GM19372 (cell line): ENCODE measurements around the gene FOXP1.

Experiments used
- ATAC-seq: cut with Tn5 transposase; IDR thresholded peaks from one replicate; pipeline ENCODE4 v1.9.1; 2021; ENCODE audit warnings: mild to moderate bottlenecking, low read depth, moderate library complexity; ENCODE audit not compliant: unreplicated experiment

Gene FOXP1

GRCh38 chr3:71388535-71389120, 194.9 kb downstream of the FOXP1 start:
- ATAC-seq, result no peak

- ATAC-seq, result no peak
These were observed 195.9 kb downstream of the FOXP1 start for GRCh38 chr3:71387586-71387985.

- no peak for ATAC-seq
These were observed 198.5 kb downstream of the FOXP1 start for GRCh38 chr3:71384837-71385716.

- ATAC-seq, result no peak
These were observed 199.1 kb downstream of the FOXP1 start for GRCh38 chr3:71384388-71384787.

GRCh38 chr3:71380096-71380495, 203.4 kb downstream of the FOXP1 start:
- ATAC-seq, result no peak

- no peak for ATAC-seq
These were observed 205.0 kb downstream of the FOXP1 start for GRCh38 chr3:71378509-71378908.

GRCh38 chr3:71376911-71377310, 206.6 kb downstream of the FOXP1 start:
- no peak for ATAC-seq

GRCh38 chr3:71376503-71376902, 207.0 kb downstream of the FOXP1 start:
- ATAC-seq, result no peak

GRCh38 chr3:71374582-71374981, 208.9 kb downstream of the FOXP1 start:
- no peak for ATAC-seq

- no peak for ATAC-seq
These were observed 210.5 kb downstream of the FOXP1 start for GRCh38 chr3:71372911-71373637.

- ATAC-seq, result no peak
These were observed 211.2 kb downstream of the FOXP1 start for GRCh38 chr3:71372241-71372768.

- ATAC-seq, result no peak
These were observed 212.2 kb downstream of the FOXP1 start for GRCh38 chr3:71371282-71371681.

- ATAC-seq, result no peak
These were observed 213.1 kb downstream of the FOXP1 start for GRCh38 chr3:71370467-71370866.

GRCh38 chr3:71369701-71370391, 213.7 kb downstream of the FOXP1 start:
- ATAC-seq, result no peak

- ATAC-seq, result no peak
These were observed 216.4 kb downstream of the FOXP1 start for GRCh38 chr3:71366988-71367604.

GRCh38 chr3:71361334-71361890, 222.1 kb downstream of the FOXP1 start:
- ATAC-seq, result no peak

- peak; percentile 85 for ATAC-seq
These were observed 222.8 kb downstream of the FOXP1 start for GRCh38 chr3:71360764-71361163.

- peak; percentile 36 for ATAC-seq
These were observed 223.3 kb downstream of the FOXP1 start for GRCh38 chr3:71360180-71360579.

- ATAC-seq, result no peak
These were observed 225.3 kb downstream of the FOXP1 start for GRCh38 chr3:71358243-71358642.

- no peak for ATAC-seq
These were observed 227.3 kb downstream of the FOXP1 start for GRCh38 chr3:71356265-71356664.
